ENCODE results near the gene TRIM62.
"Not testable (repeated sequence)": the region's sequence is repeated elsewhere in the genome, so short reads cannot be mapped to it uniquely, and the experiment has no call there.

TRIM62 gene

GRCh38 chr1:33158366-33158765, 23.5 kb downstream of the TRIM62 start:
- no peak for DNase-seq

- DNase-seq = no peak
Measured at GRCh38 chr1:33157131-33157530, 24.7 kb downstream of the TRIM62 start.

DNA sequence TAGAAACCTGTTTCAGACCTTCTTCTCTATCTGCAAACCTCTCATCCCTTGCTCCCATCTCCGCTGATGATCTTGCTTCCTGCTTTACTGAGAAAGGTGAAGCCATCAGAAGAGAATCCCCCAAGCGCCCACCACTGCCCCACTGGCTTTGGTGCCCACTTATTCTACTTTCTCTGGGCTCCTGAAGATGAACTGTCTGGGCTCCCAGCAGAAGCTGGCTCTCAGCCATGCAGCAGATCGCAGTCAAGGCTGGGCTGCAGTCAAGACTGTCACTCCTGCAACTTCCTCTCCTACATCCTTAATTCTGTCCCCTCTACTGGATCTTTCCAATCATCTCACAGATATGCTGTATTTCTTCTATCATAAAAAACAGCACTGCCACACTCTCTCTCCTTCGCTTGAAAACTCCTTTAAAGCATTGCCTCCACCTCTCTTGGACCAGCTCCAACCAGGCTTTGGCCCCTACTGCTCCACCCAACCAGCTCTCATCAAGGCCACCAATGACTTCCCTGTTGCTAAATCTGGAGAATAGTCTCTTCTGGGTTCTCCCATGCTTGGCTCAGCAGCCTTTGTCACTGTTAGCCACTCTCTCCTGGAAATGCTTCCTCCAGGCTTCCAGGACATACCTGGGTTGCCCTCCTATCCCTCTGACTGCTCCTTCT, 25.8 kb downstream of the TRIM62 start:
- DNase-seq = no peak

DNA sequence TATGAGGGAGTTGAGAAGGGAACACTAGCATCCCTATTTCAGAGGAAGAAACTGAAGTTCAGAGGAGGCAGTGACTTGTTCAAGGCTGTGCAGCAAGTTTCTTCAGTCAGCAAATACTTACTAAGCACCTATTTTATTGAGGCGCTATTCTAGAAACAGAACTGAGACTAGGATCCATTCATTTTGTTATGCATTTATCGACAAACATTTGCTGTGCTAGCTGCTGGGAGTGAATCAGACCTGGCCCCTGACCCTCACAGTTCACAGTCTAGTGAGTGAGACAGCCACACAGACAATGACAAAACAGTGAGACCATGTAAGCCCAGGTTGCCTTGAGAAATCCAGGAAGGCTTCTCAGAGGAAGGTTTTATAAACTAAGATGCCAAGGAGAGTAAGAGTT, 28.2 kb downstream of the TRIM62 start:
- no peak for DNase-seq

DNA sequence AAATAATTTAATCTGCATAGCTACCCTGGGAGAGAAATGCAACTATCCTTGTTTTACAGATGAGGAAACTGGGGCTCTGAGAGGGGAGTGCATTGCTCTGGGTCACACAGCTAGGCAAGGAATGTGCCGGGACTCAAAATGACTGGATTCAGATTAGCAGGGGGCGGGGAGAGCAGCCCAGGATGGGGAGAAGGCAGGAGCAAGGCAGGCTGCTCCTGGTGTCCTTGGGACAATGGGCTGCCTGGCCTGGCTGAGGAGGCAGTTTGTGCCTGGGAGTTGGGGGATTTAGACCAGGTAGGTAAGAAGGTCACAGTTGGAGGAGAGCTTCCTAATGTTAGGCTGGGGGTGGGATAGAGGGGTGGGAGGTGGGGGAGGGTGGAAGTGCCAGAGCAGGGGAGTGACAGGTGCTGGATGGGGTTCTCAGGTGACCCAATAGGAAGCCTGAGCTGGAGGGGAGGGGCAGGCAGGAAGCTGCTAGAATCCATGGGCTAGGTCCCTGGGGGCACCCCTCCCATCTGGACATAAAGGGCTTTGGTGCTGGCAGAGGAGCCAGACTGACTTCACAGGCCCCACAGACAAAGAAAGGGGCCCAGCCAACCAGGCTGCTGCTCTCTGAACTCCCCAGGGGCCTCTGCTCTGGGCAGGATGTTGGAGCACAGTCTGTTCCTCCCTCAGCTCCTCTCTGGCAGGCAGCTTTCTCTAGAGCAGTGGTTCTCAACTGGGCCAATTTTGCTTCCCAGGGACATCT, 29.0 kb downstream of the TRIM62 start:
- peak; percentile 35 for DNase-seq

- DNase-seq = no peak
Measured at GRCh38 chr1:33151116-33151515, 30.7 kb downstream of the TRIM62 start.

GRCh38 chr1:33150522-33150921, 31.3 kb downstream of the TRIM62 start:
- no peak for DNase-seq

GRCh38 chr1:33149453-33150190, 32.2 kb downstream of the TRIM62 start:
- no peak for DNase-seq

DNA sequence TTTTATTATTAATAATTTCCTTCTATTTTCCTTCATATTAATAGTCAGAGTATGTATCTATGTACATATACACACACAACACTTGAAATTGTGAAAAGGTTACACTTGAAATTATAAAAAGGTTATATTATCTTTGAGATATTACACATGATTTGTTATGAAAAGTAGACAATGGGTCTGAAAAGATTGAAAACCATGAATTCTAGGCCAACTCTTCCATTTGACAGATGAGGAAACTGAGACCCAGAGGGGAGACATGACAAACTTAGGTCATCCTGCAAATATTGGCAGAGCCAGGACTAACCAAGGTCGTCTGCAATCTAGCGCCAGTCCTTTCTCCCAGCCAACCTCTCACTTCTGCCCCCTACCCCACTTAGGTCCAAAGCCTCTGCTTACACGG, 33.2 kb downstream of the TRIM62 start:
- no peak for DNase-seq

DNA sequence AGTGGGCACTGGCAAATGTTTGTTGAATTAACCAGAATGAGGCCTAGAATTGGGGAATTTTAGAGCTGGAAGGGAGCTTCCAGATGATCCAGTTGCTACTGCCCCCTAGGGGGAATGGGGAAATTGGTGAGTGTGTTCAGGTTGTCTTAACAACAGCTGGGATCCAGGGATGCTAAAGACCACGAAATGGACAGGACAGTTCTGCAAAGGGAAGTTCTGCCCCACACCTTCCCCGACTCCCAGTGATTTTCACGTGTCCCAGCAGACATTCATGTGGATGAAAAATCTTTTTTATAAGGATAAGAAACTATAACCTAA, 33.9 kb downstream of the TRIM62 start:
- DNase-seq = peak; percentile 16

DNA sequence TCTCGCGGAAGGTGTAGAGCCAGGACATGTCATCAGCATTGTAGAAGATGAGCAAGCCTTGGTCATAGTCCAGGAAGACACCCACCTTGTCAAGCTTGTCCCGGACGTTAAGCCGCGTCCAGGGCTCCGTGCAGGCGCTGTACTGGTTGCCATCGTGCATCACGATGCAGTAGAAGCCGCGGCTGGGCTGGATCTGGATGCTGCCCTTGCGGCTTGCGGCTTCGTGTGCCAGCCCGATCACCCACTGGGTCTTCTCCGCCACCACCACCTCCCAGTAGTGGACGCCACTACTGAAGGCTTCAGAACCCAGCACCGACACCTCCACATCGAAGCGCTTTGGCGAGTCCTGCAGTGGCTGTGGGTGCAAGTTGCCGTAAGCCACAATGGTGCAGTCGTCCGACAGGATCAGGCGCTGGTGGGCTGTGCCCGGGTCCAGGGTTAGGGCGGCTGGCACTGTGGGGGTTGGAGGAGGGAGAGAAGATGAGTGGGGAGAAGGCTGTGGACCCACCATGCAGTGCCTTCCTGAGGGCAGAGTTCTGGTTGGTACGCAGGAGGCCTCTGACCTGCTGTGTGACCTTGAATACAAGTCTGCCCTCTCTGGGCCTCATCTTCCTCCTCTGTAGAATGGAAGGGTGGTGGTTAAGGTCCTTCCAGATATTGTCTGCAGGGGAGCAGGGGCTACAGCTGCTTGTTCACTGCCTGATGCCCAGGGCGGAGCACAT, 34.4 kb downstream of the TRIM62 start:
- no peak for DNase-seq

GRCh38 chr1:33146003-33146402, 35.8 kb downstream of the TRIM62 start:
- DNase-seq = no peak

DNA sequence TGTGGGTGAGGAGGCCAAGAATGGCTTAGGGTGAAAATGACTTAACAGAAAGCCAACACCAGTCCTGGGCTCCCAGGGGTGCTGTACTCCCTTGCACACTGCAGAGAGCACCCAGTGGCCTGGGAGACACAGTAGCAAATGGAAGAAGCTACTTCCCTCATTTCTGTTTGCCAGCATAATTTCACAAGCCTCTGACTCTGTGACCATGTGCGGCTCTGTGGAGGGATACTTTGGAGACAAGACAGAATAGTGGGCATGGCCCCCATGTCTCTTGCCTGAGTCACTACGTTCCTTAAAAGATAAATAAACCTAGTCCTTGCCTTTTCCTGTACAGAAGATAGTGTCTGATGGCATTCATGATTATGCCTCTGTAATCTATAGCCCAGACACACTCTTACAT, 38.1 kb downstream of the TRIM62 start:
- DNase-seq = peak; percentile 60

GRCh38 chr1:33143176-33143575, 38.7 kb downstream of the TRIM62 start:
- peak; percentile 61 for DNase-seq

DNA sequence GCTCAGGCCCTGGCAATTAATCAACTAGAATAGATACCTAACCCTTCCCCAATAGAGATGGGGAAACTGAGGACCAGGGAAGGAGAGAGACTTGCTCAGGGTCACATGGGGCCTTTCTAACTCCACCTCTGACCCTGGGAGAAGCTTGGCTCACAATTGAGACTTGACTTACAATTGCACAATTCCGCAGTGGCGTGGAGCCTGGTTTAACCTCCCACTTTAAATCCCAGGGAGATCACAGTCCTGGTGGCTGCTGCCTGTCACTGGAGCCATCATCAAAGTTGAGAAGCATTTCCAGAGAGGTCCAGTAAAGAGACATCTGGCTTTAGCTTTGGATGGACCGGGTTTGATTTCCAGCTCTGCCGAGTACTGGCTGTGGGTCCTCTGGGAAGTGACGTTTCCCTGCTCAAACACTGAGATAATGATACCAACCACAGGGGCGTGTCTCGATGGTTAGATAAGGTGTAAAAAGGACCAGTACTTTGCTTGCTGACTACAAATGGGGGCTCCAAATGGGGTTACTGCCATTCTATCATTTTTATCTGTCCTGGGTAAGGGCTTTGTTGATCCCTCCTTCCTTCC, 39.3 kb downstream of the TRIM62 start:
- DNase-seq = no peak

DNA sequence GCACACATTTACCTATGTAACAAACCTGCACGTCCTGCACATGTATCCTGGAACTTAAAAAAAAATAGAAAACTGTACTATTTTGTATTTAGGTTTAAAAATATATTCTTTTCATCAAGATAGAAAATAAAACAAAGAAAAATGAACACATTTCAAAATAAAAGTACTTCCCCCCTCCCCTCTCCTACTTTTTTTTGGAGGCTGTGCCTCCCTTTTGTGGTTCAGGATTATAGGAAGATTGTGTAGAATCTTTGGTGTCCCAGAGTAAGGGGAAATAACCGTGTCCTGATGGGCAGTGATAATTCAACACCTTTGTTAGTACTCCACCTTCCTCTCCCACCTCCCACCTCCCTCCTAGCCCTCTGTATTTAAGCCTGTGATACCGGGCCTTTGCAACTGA, 40.1 kb downstream of the TRIM62 start:
- no peak for DNase-seq

DNA sequence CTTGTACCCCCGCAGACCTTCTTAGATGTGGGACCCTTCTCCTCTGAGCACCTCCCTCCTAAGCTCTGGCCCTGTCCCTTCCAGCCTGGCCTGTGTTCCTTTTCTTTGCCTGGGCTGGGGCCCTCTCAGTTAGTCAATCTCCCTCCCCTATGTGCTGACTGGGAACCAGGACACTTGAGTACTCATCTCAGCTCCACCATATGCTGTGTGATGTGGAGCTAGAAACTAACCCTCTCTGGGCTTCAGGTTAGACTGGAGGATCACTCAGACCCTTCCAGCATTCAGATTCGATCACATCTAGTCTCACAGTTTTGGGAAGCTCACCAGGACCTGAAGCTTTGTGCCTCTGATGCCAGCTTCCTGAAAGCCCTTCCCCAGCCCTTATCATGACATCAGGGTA, 40.6 kb downstream of the TRIM62 start:
- DNase-seq = no peak

DNA sequence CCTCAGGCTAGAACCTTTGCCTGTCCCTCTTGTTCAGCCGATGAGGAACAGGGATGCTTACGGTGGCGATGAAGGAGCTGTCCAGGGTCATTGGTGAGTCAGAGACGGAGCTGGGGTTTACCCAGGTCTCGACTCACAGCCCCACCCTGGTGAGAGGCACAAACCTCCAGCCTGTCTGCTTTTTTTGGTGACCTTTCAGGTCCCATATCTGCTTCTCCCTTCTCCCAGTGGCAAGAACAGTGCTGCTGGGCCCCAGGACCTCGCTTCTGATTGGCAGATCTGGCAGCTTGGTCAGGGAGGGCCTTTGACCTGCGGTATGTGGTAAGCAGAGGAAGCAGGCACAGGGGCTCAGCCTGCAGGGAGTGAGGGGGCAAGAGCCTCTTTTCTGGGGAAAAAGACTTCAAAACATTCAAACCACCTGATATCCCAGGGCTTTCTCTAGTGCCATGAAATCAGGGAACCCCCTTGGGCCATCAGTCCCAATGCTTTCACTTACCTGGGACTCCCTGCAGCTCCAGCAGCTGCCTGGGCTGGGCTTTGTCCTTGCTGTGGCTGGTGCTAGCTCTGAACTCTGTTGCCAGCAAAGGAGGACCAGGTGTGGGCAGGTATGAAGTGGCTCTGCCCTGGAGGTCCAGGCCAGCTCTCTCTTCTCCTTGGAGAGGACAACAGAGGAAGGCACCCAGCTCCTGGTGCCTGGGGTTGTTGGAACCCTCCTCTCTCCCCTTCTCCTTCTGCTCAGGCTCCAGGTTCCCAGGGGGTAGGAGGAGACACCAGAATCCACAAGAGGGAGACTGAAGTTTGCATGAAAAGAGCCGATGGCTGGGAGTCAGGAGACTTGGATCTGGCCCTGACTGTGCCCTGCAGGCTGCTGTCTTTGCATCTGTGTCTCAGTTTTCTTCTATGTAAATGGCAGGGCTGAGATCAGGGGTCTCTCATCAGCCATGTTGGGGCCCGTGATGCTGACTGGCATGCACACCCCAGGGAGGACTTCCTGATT, 41.4 kb downstream of the TRIM62 start:
- no peak for DNase-seq

DNA sequence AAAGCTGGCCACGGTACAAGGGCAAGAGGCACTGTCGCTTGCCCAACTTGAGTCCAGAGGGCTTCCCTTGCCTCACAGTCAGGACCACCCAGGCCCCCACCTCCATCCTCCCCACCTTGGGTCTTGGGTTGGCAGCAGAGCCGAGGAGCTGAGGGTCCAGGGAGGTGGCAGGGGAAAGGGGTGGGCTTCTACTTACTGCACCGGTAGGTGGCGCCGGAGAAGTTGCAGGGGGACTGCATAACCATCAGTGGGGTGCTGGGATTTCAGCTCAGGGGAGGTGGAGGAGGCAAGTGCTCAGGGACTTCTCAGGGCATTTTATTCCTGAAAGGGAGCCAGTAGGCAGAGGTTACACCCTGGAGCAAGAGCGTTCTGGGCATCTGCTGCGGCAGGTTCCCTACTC, 44.0 kb downstream of the TRIM62 start:
- DNase-seq = peak; percentile 33

GRCh38 chr1:33136041-33136440, 45.8 kb downstream of the TRIM62 start:
- DNase-seq = not testable (repeated sequence)

- no peak for DNase-seq
Measured at GRCh38 chr1:33133478-33134105, 48.3 kb downstream of the TRIM62 start.

All from fibroblast of skin of abdomen (primary cell).